ENCODE results near the gene U2AF1L4. TPM values are rescaled to one million over a fixed set of nuclear protein-coding genes. Genes with fewer than 3 reads are reported as not detected.
A peak's percentile ranks its signal among the peaks of the same experiment; 100 is the strongest.

U2AF1L4 gene
- total RNA-seq, 1 donor from 2014 or later: 24.9 TPM

- H3K36me3 ChIP-seq: peaks cover 15% of the 10 kb centered on the region
- H3K27me3 ChIP-seq (ENCODE audit: low read depth): no peaks in the 10 kb centered on the region
- no peak for TF ChIP-seq CTCF (IDR thresholded peaks at IDR 0.05; ENCODE audit: borderline replicate concordance)
- no peak overlapping the region for H3K27ac ChIP-seq (replicated peaks)
- H3K4me3 ChIP-seq: no peak overlapping the region
- peaks cover 21% of the 10 kb centered on the region for H3K4me1 ChIP-seq
- H3K9me3 ChIP-seq (replicated peaks): no peaks in the 10 kb centered on the region
- DNase-seq: no peak
- intact Hi-C loops (cut with micrococcal nuclease): no loop called here
Observed at GRCh38 chr19:35779033-35779432, 33.8 kb upstream of the U2AF1L4 start.

- Histone ChIP-seq H3K9me3 (replicated peaks) (no peaks in the 10 kb centered on the region), H3K27ac (replicated peaks) (no peak overlapping the region), H3K4me1 (peaks cover 21% of the 10 kb centered on the region), H3K27me3 (ENCODE audit: low read depth) (no peaks in the 10 kb centered on the region), H3K4me3 (no peak overlapping the region), H3K36me3 (peaks cover 15% of the 10 kb centered on the region)
- intact Hi-C loops (cut with micrococcal nuclease): no loop called here
- no peak for TF ChIP-seq CTCF (IDR thresholded peaks at IDR 0.05; ENCODE audit: borderline replicate concordance)
- no peak for DNase-seq
Observed at GRCh38 chr19:35777961-35778360, 32.7 kb upstream of the U2AF1L4 start.

- Histone ChIP-seq H3K27me3 (ENCODE audit: low read depth) (no peaks in the 10 kb centered on the region), H3K4me3 (no peak overlapping the region), H3K36me3 (peaks cover 15% of the 10 kb centered on the region), H3K27ac (replicated peaks) (no peak overlapping the region), H3K9me3 (replicated peaks) (no peaks in the 10 kb centered on the region), H3K4me1 (peaks cover 21% of the 10 kb centered on the region)
- DNase-seq: no peak
- no peak for TF ChIP-seq CTCF (IDR thresholded peaks at IDR 0.05; ENCODE audit: borderline replicate concordance)
- intact Hi-C loops (cut with micrococcal nuclease): no loop called here
Observed at GRCh38 chr19:35777086-35777841, 32.0 kb upstream of the U2AF1L4 start.

- Histone ChIP-seq H3K36me3 (peaks cover 13% of the 10 kb centered on the region), H3K27me3 (ENCODE audit: low read depth) (no peaks in the 10 kb centered on the region), H3K4me3 (peak overlapping the region; percentile 94), H3K9me3 (replicated peaks) (no peaks in the 10 kb centered on the region), H3K27ac (replicated peaks) (no peak overlapping the region), H3K4me1 (peaks cover 21% of the 10 kb centered on the region)
- intact Hi-C loops (cut with micrococcal nuclease): no loop called here
- no peak for TF ChIP-seq CTCF (IDR thresholded peaks at IDR 0.05; ENCODE audit: borderline replicate concordance)
- DNase-seq: no peak
Observed at GRCh38 chr19:35776102-35776788, 31.0 kb upstream of the U2AF1L4 start.

GRCh38 chr19:35775298-35776101 is 30.3 kb upstream of the U2AF1L4 start, which contains the start of gene ARHGAP33:
Gene ARHGAP33, plus strand, starts transcription at chr19:35775564. Its CDS starts 95 bp downstream, at chr19:35775659.
- peak within 1 kb of the TSS; percentile 56 for H3K27ac ChIP-seq (replicated peaks)
- H3K27me3 ChIP-seq (ENCODE audit: low read depth): no peaks in the 10 kb centered on the region
- H3K4me3 ChIP-seq: peak within 1 kb of the TSS; percentile 94
- no peak for TF ChIP-seq CTCF (IDR thresholded peaks at IDR 0.05; ENCODE audit: borderline replicate concordance)
- no peaks in the 10 kb centered on the region for H3K9me3 ChIP-seq (replicated peaks)
- intact Hi-C loops (cut with micrococcal nuclease): no loop called here
- peak; percentile 100 for DNase-seq
- peaks cover 5% of the 10 kb centered on the region for H3K36me3 ChIP-seq
- H3K4me1 ChIP-seq: peaks cover 21% of the 10 kb centered on the region
